OCI-LY7 (cell line): Measurements from ENCODE around the gene GALC. TPM values are rescaled to one million over a fixed set of nuclear protein-coding genes. Genes with fewer than 3 reads are reported as not detected.

Experiments used
- BruUV-seq: library from RNA; stranded (reverse); fragments of 400-500 nt; replicated peaks from 2 replicates; lab custom pipeline; 2021; lab: Mats Ljungman, UMichigan
- CTCF ChIA-PET: fragments of 300-600 bp; sonication (Branson Sonifier 250); formaldehyde crosslinking; loops from one replicate; lab custom pipeline; 2022; ENCODE audit warnings: antibody characterized with exemption; ENCODE audit not compliant: unreplicated experiment; lab: Charles Lee
- POLR2A ChIA-PET: fragments of 300-600 bp; sonication (Branson Sonifier 250); formaldehyde crosslinking; loops from one replicate; lab custom pipeline; 2022; ENCODE audit warnings: antibody characterized with exemption; lab: Charles Lee
- DNase-seq: peaks from one replicate; pipeline ENCODE4 v3.0.0-alpha.2; 2015; ENCODE audit warnings: low spot score
- H2AFZ ChIP-seq: fragments of 200-600 bp; sonication (generic), shearing (Covaris generic); 2 replicates; pipeline ENCODE4 v1.6.1; 2014; ENCODE audit warnings: mild to moderate bottlenecking, antibody characterized with exemption, low read length, moderate library complexity
- H3K27ac ChIP-seq: fragments of 200-600 bp; sonication (generic); 2 replicates; pipeline ENCODE4 v1.5.1; 2014; ENCODE audit warnings: mixed run types, low read depth, mild to moderate bottlenecking, moderate library complexity, low read length, inconsistent platforms; ENCODE audit not compliant: poor library complexity, severe bottlenecking
- H3K36me3 ChIP-seq: fragments of 200-600 bp; sonication (generic); 2 replicates; pipeline ENCODE4 v1.6.1; 2014; ENCODE audit warnings: mild to moderate bottlenecking, antibody characterized with exemption, low read length, moderate library complexity, mixed read lengths; ENCODE audit not compliant: insufficient read depth
- H3K4me1 ChIP-seq: fragments of 200-600 bp; sonication (generic); 2 replicates; pipeline ENCODE4 v1.5.1; 2014; ENCODE audit warnings: mild to moderate bottlenecking, low read length; ENCODE audit not compliant: insufficient read depth, poor library complexity, severe bottlenecking
- H3K4me2 ChIP-seq: fragments of 200-600 bp; sonication (generic); 2 replicates; pipeline ENCODE4 v1.6.1; 2014; ENCODE audit warnings: mild to moderate bottlenecking, low read length
- H3K4me3 ChIP-seq: fragments of 200-600 bp; sonication (generic); 2 replicates; pipeline ENCODE4 v1.5.1; 2014; ENCODE audit warnings: mild to moderate bottlenecking, low read depth, low read length; ENCODE audit not compliant: poor library complexity, severe bottlenecking
- H3K79me2 ChIP-seq: fragments of 200-600 bp; sonication (generic); 2 replicates; pipeline ENCODE4 v1.6.1; 2016; ENCODE audit warnings: low read depth, mild to moderate bottlenecking, low read length, moderate library complexity, mixed read lengths; ENCODE audit not compliant: insufficient read depth
- H3K9me2 ChIP-seq: fragments of 200-600 bp; sonication (generic); 2 replicates; pipeline ENCODE4 v1.6.1; 2016; ENCODE audit warnings: mild to moderate bottlenecking, low read length, mixed read lengths; ENCODE audit not compliant: insufficient read depth
- H3K9me3 ChIP-seq: fragments of 200-600 bp; sonication (generic); 2 replicates; pipeline ENCODE4 v1.6.1; 2014; ENCODE audit warnings: mild to moderate bottlenecking, mixed run types, low read length, mixed read lengths
- H4K20me1 ChIP-seq: fragments of 200-600 bp; sonication (generic); 2 replicates; pipeline ENCODE4 v1.6.1; 2014; ENCODE audit warnings: mild to moderate bottlenecking, antibody characterized with exemption, low read length, moderate library complexity, mixed read lengths; ENCODE audit not compliant: insufficient read depth
- EZH2phosphoT487 ChIP-seq: fragments of 200-600 bp; sonication (generic); IDR thresholded peaks from 2 replicates; pipeline ENCODE4 v1.6.1; 2018; ENCODE audit warnings: low read depth, borderline replicate concordance, mild to moderate bottlenecking, mixed run types, antibody characterized with exemption, low read length, moderate library complexity, mixed read lengths
- intact Hi-C: fragments of 100-400 bp; cut with micrococcal nuclease; formaldehyde crosslinking; loops from one replicate; pipeline ENCODE4 v1.10.0; 2022; ENCODE audit not compliant: unreplicated experiment
- total RNA-seq, 2 experiments: library from RNA; depleted of rRNA in 1 of 2; stranded (reverse); fragments of >200 nt in 1 of 2; shearing (Covaris generic) in 1 of 2; gene quantifications; 2 replicates each; pipeline ENCODE4 v1.2.3, GENCODE V29; 2014 to 2022
- TF ChIP-seq, protein P1 (sequence below): fragments of 200-600 bp; sonication (generic); conservative IDR thresholded peaks from 2 replicates; pipeline ENCODE4 v1.5.1; 2014; ENCODE audit warnings: mild to moderate bottlenecking, antibody characterized with exemption, low read length, moderate library complexity, mixed read lengths

The GALC gene
- total RNA-seq, 2 experiments from 2014 or later: 4.4 to 18.0 TPM

DNA sequence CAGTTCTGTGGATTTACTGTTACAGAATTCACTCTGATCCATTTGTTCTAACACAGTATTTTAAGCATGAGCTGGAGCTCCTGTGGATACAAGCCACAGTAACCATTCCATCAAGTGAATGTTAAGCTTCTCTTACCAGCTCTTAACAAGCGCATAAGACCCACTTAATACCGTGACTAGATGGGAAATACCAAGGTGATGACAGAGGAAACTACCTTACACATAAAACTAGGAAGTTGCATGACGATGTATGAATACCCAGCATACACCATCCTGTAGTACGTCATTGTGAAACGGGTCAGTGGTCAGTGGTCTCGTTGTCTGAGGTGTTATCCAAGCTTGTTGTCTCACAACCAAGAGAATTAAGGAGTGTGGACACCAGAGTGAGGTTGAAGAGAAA, 2.0 kb upstream of the GALC start:
- intact Hi-C loops: no loop called here
- no peak overlapping the region for H3K4me2 ChIP-seq
- H2AFZ ChIP-seq: no peak overlapping the region; the same call in 1 of the 2 replicates
- no peaks in the 10 kb centered on the region for H3K9me3 ChIP-seq
- ChIA-PET POLR2A (interaction anchor here (0.6 to 5.1 kb wide), 6 partner anchors 10 to 701 kb away, joined by 3 to 66 read pairs (median 4); partner anchors contain the start of gene GPR65), CTCF (no interaction called here)
- TF ChIP-seq EZH2phosphoT487: no peak
- TF ChIP-seq, protein P1, sequence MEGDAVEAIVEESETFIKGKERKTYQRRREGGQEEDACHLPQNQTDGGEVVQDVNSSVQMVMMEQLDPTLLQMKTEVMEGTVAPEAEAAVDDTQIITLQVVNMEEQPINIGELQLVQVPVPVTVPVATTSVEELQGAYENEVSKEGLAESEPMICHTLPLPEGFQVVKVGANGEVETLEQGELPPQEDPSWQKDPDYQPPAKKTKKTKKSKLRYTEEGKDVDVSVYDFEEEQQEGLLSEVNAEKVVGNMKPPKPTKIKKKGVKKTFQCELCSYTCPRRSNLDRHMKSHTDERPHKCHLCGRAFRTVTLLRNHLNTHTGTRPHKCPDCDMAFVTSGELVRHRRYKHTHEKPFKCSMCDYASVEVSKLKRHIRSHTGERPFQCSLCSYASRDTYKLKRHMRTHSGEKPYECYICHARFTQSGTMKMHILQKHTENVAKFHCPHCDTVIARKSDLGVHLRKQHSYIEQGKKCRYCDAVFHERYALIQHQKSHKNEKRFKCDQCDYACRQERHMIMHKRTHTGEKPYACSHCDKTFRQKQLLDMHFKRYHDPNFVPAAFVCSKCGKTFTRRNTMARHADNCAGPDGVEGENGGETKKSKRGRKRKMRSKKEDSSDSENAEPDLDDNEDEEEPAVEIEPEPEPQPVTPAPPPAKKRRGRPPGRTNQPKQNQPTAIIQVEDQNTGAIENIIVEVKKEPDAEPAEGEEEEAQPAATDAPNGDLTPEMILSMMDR: no peak
- H3K79me2 ChIP-seq: no peaks in the 10 kb centered on the region
- no peak overlapping the region for H3K27ac ChIP-seq
- peaks cover 19% of the 10 kb centered on the region for H3K4me1 ChIP-seq
- DNase-seq: no peak
- H4K20me1 ChIP-seq: no peaks in the 10 kb centered on the region
- BruUV-seq: no TSS peak
- no peaks in the 10 kb centered on the region for H3K9me2 ChIP-seq
- H3K4me3 ChIP-seq: no peak overlapping the region
- no peaks in the 10 kb centered on the region for H3K36me3 ChIP-seq

DNA sequence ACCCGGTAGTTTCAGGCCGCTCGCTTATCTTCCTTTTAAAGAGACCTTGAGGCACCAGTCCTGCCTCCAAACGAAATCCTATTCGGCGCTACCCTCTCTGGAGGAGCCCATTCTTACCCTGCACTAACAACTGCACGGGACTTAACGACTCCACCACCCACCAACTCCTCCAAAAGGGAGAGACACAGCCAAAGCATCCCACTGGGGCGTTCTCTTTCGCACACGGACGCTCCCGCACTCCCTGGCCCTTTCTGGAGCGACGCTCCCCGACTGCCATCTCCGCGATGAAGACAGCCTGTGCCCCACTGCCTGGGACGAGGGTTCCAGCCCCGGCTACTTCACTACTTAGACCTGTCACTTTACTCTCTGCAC, 650 bp downstream of the GALC start:
- Histone ChIP-seq H3K4me2 (peak overlapping the region; percentile 78), H2AFZ (peak overlapping the region; percentile 94), H3K27ac (no peak overlapping the region), H3K9me2 (no peaks in the 10 kb centered on the region), H4K20me1 (no peaks in the 10 kb centered on the region), H3K4me3 (peak overlapping the region; percentile 73), H3K36me3 (no peaks in the 10 kb centered on the region), H3K9me3 (no peaks in the 10 kb centered on the region), H3K79me2 (no peaks in the 10 kb centered on the region), H3K4me1 (peaks cover 19% of the 10 kb centered on the region)
- intact Hi-C loops: no loop called here
- no peak for DNase-seq
- POLR2A ChIA-PET: interaction anchor here (0.9 to 5.1 kb wide), 7 partner anchors 12 to 197 kb away, joined by 3 to 66 read pairs (median 4); partner anchors contain the start of gene GPR65
- CTCF ChIA-PET: no interaction called here
- TF ChIP-seq, protein P1: no peak
- TF ChIP-seq EZH2phosphoT487: no peak
- BruUV-seq: no TSS peak

DNA sequence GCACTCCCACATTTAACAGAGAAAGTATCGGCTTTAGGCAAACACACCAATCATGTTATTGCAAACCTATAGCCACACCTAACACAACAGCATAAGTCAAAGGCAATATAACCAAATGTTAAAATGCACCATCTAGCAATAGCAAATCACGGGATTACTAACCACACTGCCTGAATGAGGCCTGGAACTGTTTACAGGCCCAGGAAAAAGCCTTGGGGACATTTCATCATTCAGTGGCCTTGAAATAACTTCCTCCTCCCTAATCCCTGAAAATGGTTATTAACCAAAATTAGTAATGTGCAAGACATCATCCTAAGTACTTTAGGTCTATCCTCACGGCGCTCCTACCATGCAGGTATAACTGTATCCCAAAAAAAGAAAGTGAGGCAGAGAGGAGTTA, 2.3 kb downstream of the GALC start:
- DNase-seq: no peak
- no peaks in the 10 kb centered on the region for H3K79me2 ChIP-seq
- no peak overlapping the region for H3K27ac ChIP-seq
- H2AFZ ChIP-seq: no peak overlapping the region
- CTCF ChIA-PET: no interaction called here
- no peak overlapping the region for H3K4me2 ChIP-seq
- no peaks in the 10 kb centered on the region for H3K9me2 ChIP-seq
- H3K4me1 ChIP-seq: peaks cover 19% of the 10 kb centered on the region
- intact Hi-C loops: no loop called here
- TF ChIP-seq EZH2phosphoT487: no peak
- TF ChIP-seq, protein P1: no peak
- POLR2A ChIA-PET: no interaction called here
- no peaks in the 10 kb centered on the region for H3K9me3 ChIP-seq
- BruUV-seq: TSS peak; percentile 40
- H3K4me3 ChIP-seq: no peak overlapping the region
- H3K36me3 ChIP-seq: no peaks in the 10 kb centered on the region
- H4K20me1 ChIP-seq: no peaks in the 10 kb centered on the region
